HPDE6-E6E7 (cell line): Measurements from ENCODE around the gene EXOC4.

ENCODE experiments used
- DNase-seq: peaks from one replicate; pipeline ENCODE4 v3.0.0; 2011; ENCODE audit warnings: missing footprints; ENCODE audit errors: extremely low spot score

Gene EXOC4

GRCh38 chr7:133428326-133428725 is 175.4 kb downstream of the EXOC4 start:
- DNase-seq, result no peak

GRCh38 chr7:133428876-133429275 is 176.0 kb downstream of the EXOC4 start:
- DNase-seq, result peak; percentile 6

GRCh38 chr7:133429371-133429770 is 176.5 kb downstream of the EXOC4 start:
- DNase-seq, result peak; percentile 36

GRCh38 chr7:133431134-133431724 is 178.4 kb downstream of the EXOC4 start:
- DNase-seq, result peak; percentile 3

- no peak for DNase-seq
Measured at GRCh38 chr7:133433165-133433812, 180.4 kb downstream of the EXOC4 start.

- peak; percentile 7 for DNase-seq
Measured at GRCh38 chr7:133434246-133434865, 181.5 kb downstream of the EXOC4 start.

GRCh38 chr7:133436014-133436428 is 183.1 kb downstream of the EXOC4 start:
- peak; percentile 14 for DNase-seq

- DNase-seq, result no peak
Measured at GRCh38 chr7:133437544-133437943, 184.7 kb downstream of the EXOC4 start.

- DNase-seq, result no peak
Measured at GRCh38 chr7:133442818-133443217, 189.9 kb downstream of the EXOC4 start.

GRCh38 chr7:133445617-133446016 is 192.7 kb downstream of the EXOC4 start:
- no peak for DNase-seq

GRCh38 chr7:133448012-133448411 is 195.1 kb downstream of the EXOC4 start:
- no peak for DNase-seq

GRCh38 chr7:133452577-133452976 is 199.7 kb downstream of the EXOC4 start:
- no peak for DNase-seq

GRCh38 chr7:133458688-133459087 is 205.8 kb downstream of the EXOC4 start:
- DNase-seq, result no peak

- DNase-seq, result no peak
Measured at GRCh38 chr7:133461421-133461820, 208.5 kb downstream of the EXOC4 start.

GRCh38 chr7:133475655-133476054 is 222.8 kb downstream of the EXOC4 start:
- no peak for DNase-seq

GRCh38 chr7:133477791-133478190 is 224.9 kb downstream of the EXOC4 start:
- DNase-seq, result no peak

GRCh38 chr7:133478591-133479135 is 225.8 kb downstream of the EXOC4 start:
- DNase-seq, result no peak

GRCh38 chr7:133479456-133480065 is 226.7 kb downstream of the EXOC4 start:
- no peak for DNase-seq

GRCh38 chr7:133480868-133481267 is 228.0 kb downstream of the EXOC4 start:
- no peak for DNase-seq

GRCh38 chr7:133481676-133482075 is 228.8 kb downstream of the EXOC4 start:
- DNase-seq, result peak; percentile 16

- no peak for DNase-seq
Measured at GRCh38 chr7:133482599-133482998, 229.7 kb downstream of the EXOC4 start.

GRCh38 chr7:133484086-133484485 is 231.2 kb downstream of the EXOC4 start:
- DNase-seq, result peak; percentile 59
